ENCODE results near the gene RPL29. TPM values are rescaled to one million over a fixed set of nuclear protein-coding genes. Genes with fewer than 3 reads are reported as not detected.

RPL29 gene
- total and polyA plus RNA-seq, 2 of the 13 experiments (the other 11 are each of a cell fraction or from before 2014, with no cell fraction given), result 1,348 to 2,263 TPM

- TF ChIP-seq ZNF318 (CRISPR knock-in tag; IDR thresholded peaks at IDR 0.05) (no peak), CBFB (CRISPR knock-in tag; IDR thresholded peaks at IDR 0.05) (no peak), TAF1 (CRISPR knock-in tag; IDR thresholded peaks at IDR 0.05) (no peak), ZNF264 (CRISPR knock-in tag; IDR thresholded peaks at IDR 0.05) (no peak), ZNF574 (CRISPR knock-in tag; IDR thresholded peaks at IDR 0.05) (no peak), ZNF18 (CRISPR knock-in tag; IDR thresholded peaks at IDR 0.05; ENCODE audit: insufficient replicate concordance) (no peak), ARID3A (IDR thresholded peaks at IDR 0.05; ENCODE audit: low read depth, low read length) (no peak), ZNF12 (CRISPR knock-in tag; IDR thresholded peaks at IDR 0.05) (no peak)
These were observed 43.7 kb upstream of the RPL29 start (continued) for GRCh38 chr3:52039426-52039825.

Measured in HepG2 (cell line).